PC-9 (cell line): ENCODE measurements around the gene SERPINC1. TPM values are rescaled to one million over a fixed set of nuclear protein-coding genes. Genes with fewer than 3 reads are reported as not detected.
"Not testable (repeated sequence)": the region's sequence is repeated elsewhere in the genome, so short reads cannot be mapped to it uniquely, and the experiment has no call there.

Source experiments
- Bru-seq: library from RNA; stranded (reverse); fragments of 400-500 nt; gene quantifications from one replicate; lab custom pipeline; 2021; lab: Mats Ljungman, UMichigan
- BruChase-seq, 2 experiments: library from RNA; stranded (reverse); fragments of 400-500 nt; gene quantifications; one replicate each; lab custom pipeline; 2021; lab: Mats Ljungman, UMichigan
- BruUV-seq: library from RNA; stranded (reverse); fragments of 400-500 nt; replicated peaks from 2 replicates; lab custom pipeline; 2021; lab: Mats Ljungman, UMichigan
- CTCF ChIA-PET: fragments of 300-600 bp; sonication (Branson Sonifier 250); formaldehyde crosslinking; loops from one replicate; lab custom pipeline; 2022; ENCODE audit warnings: antibody characterized with exemption; lab: Charles Lee
- POLR2A ChIA-PET: fragments of 300-600 bp; sonication (Branson Sonifier 250); formaldehyde crosslinking; loops from one replicate; lab custom pipeline; 2022; ENCODE audit warnings: antibody characterized with exemption; ENCODE audit not compliant: unreplicated experiment; lab: Charles Lee
- DNase-seq, 2 experiments: peaks; one replicate each; pipeline versions ENCODE4 v3.0.0 to v3.0.0-alpha.2; 2015 to 2022; ENCODE audit warnings: mixed read lengths in 1 of 2
- H2AFZ ChIP-seq: fragments of 200-600 bp; sonication (generic); 2 replicates; pipeline ENCODE4 v1.8.1; 2017; ENCODE audit warnings: antibody characterized with exemption
- H3F3A ChIP-seq: fragments of 200-600 bp; sonication (generic); 2 replicates; pipeline ENCODE4 v1.8.1; 2017; ENCODE audit warnings: antibody characterized with exemption, mild to moderate bottlenecking, low read depth; ENCODE audit not compliant: insufficient read depth
- H3K27ac ChIP-seq: fragments of 200-600 bp; sonication (generic); 2 replicates; pipeline ENCODE4 v1.6.1; 2016; ENCODE audit warnings: mixed run types
- H3K27me3 ChIP-seq: fragments of 200-600 bp; sonication (generic); 2 replicates; pipeline ENCODE4 v1.6.1; 2016; ENCODE audit warnings: low read depth, mixed run types; ENCODE audit not compliant: insufficient read depth
- H3K36me3 ChIP-seq: fragments of 200-600 bp; sonication (generic); 2 replicates; pipeline ENCODE4 v1.6.1; 2016; ENCODE audit warnings: low read depth, mixed run types
- H3K4me1 ChIP-seq: fragments of 200-600 bp; sonication (generic); replicated peaks from 2 replicates; pipeline ENCODE4 v1.6.1; 2016; ENCODE audit warnings: mixed run types; ENCODE audit not compliant: insufficient read depth
- H3K4me2 ChIP-seq: fragments of 200-600 bp; sonication (generic); 2 replicates; pipeline ENCODE4 v1.6.1; 2017; ENCODE audit warnings: mixed run types
- H3K4me3 ChIP-seq: fragments of 200-600 bp; sonication (generic); 2 replicates; pipeline ENCODE4 v1.6.1; 2016; ENCODE audit warnings: mixed run types
- H3K79me2 ChIP-seq: fragments of 200-600 bp; sonication (generic); 2 replicates; pipeline ENCODE4 v1.6.1; 2017; ENCODE audit warnings: low read depth, mixed run types
- H3K9me2 ChIP-seq: fragments of 200-600 bp; sonication (generic); 2 replicates; pipeline ENCODE4 v1.8.1; 2017; ENCODE audit warnings: mild to moderate bottlenecking; ENCODE audit not compliant: insufficient read depth
- H3K9me3 ChIP-seq: fragments of 200-600 bp; sonication (generic); 2 replicates; pipeline ENCODE4 v1.8.1; 2016; ENCODE audit warnings: low read depth; ENCODE audit not compliant: insufficient read depth
- H4K20me1 ChIP-seq: fragments of 200-600 bp; sonication (generic); 2 replicates; pipeline ENCODE4 v1.8.1; 2017; ENCODE audit not compliant: insufficient read depth
- CTCF ChIP-seq: fragments of 200-600 bp; sonication (generic); conservative IDR thresholded peaks from 2 replicates; pipeline ENCODE4 v1.6.1; 2017; ENCODE audit warnings: mixed run types, antibody characterized with exemption, mild to moderate bottlenecking, moderate library complexity
- EZH2 ChIP-seq: fragments of 200-600 bp; sonication (generic); IDR thresholded peaks from 2 replicates; pipeline ENCODE4 v1.8.0; 2017; ENCODE audit warnings: antibody characterized with exemption, low read depth
- intact Hi-C: fragments of 100-400 bp; cut with micrococcal nuclease; formaldehyde crosslinking; loops from one replicate; pipeline ENCODE4 v1.10.0; 2022; ENCODE audit not compliant: unreplicated experiment
- long read RNA-seq: library from polyadenylated mRNA; stranded (forward); transcript quantifications from one replicate; pipeline ENCODE4 v2.0.0, GENCODE V29; 2022
- total RNA-seq: library from RNA; stranded (reverse); gene quantifications from 2 replicates; pipeline ENCODE4 v1.2.3, GENCODE V29; 2021

The SERPINC1 gene
- total RNA-seq (0.44 TPM in 1 of 2 replicates, not detected in the other), Bru-seq, nascent RNA (percentile 29 among the genes with signal in this experiment), BruChase-seq, experiment 1, labeled RNA remaining after a 2-hour chase (percentile 38 among the genes with signal in this experiment), BruChase-seq, experiment 2, labeled RNA remaining after a 6-hour chase (percentile 44 among the genes with signal in this experiment)
- long read RNA-seq, result 0 reads

GRCh38 chr1:173917149-173917548, at the start of gene SERPINC1:
Gene SERPINC1 (minus strand): TSS chr1:173917327. CDS start chr1:173917259, 68 bp downstream.
- DNase-seq, result no peak
- H3K27ac ChIP-seq, result no peak within 1 kb of the TSS
- H3F3A ChIP-seq, result no peaks in the 10 kb centered on the region
- H3K4me3 ChIP-seq, result no peak within 1 kb of the TSS
- intact Hi-C loops, result loop anchor here (10.0 kb wide), 1 partner anchor 238 kb away; the partner anchor contains the start of gene RABGAP1L
- H3K27me3 ChIP-seq, result no peaks in the 10 kb centered on the region
- POLR2A ChIA-PET, result no interaction called here
- no peak within 1 kb of the TSS for H2AFZ ChIP-seq
- no peaks in the 10 kb centered on the region for H4K20me1 ChIP-seq
- H3K79me2 ChIP-seq, result no peaks in the 10 kb centered on the region
- CTCF ChIA-PET, result no interaction called here
- H3K36me3 ChIP-seq, result no peaks in the 10 kb centered on the region
- no peak within 1 kb of the TSS for H3K4me2 ChIP-seq
- H3K9me2 ChIP-seq, result no peaks in the 10 kb centered on the region
- no peaks in the 10 kb centered on the region for H3K4me1 ChIP-seq
- TF ChIP-seq CTCF, result no peak
- TF ChIP-seq EZH2, result no peak
- no peaks in the 10 kb centered on the region for H3K9me3 ChIP-seq
- BruUV-seq, result no TSS peak

GRCh38 chr1:173965896-173966295, 48.8 kb upstream of the SERPINC1 start:
- not testable (repeated sequence) for BruUV-seq, H3K27me3 ChIP-seq
- peaks cover 17% of the 10 kb centered on the region for H3F3A ChIP-seq

GRCh38 chr1:173963477-173963876, 46.4 kb upstream of the SERPINC1 start:
- Histone ChIP-seq H4K20me1 (no peaks in the 10 kb centered on the region; the same call in 1 of the 2 replicates), H2AFZ (no peak overlapping the region), H3K27me3 (no peaks in the 10 kb centered on the region), H3K9me3 (no peaks in the 10 kb centered on the region), H3K4me3 (no peak overlapping the region), H3K79me2 (no peaks in the 10 kb centered on the region), H3F3A (peaks cover 17% of the 10 kb centered on the region), H3K9me2 (no peaks in the 10 kb centered on the region), H3K4me1 (no peaks in the 10 kb centered on the region), H3K36me3 (peaks cover 28% of the 10 kb centered on the region; the same call in 1 of the 2 replicates), H3K27ac (no peak overlapping the region), H3K4me2 (no peak overlapping the region)
- intact Hi-C loops, result loop anchor here (10.0 kb wide), 1 partner anchor 529 kb away; no protein-coding TSS in a partner anchor
- ChIA-PET POLR2A (no interaction called here), CTCF (no interaction called here)
- DNase-seq, result no peak
- no peak for TF ChIP-seq EZH2
- no peak for TF ChIP-seq CTCF
- BruUV-seq, result no TSS peak

More at GRCh38 chr1:173965896-173966295, 48.8 kb upstream of the SERPINC1 start:
- H4K20me1 ChIP-seq, H3K4me1 ChIP-seq, DNase-seq, H3K4me2 ChIP-seq, H2AFZ ChIP-seq, H3K9me2 ChIP-seq, H3K9me3 ChIP-seq, CTCF ChIA-PET, H3K4me3 ChIP-seq, POLR2A ChIA-PET, H3K79me2 ChIP-seq, H3K27ac ChIP-seq: not testable (repeated sequence)
- intact Hi-C loops, result loop anchor here (10.0 kb wide), 1 partner anchor 531 kb away; no protein-coding TSS in a partner anchor
- H3K36me3 ChIP-seq, result peaks cover 28% of the 10 kb centered on the region; the same call in 1 of the 2 replicates
